Measurements from ENCODE around the gene NFATC2.

Gene NFATC2

GRCh38 chr20:51339721-51340450 is 202.6 kb downstream of the NFATC2 start:
- no peak for DNase-seq (ENCODE audit: extremely low read depth in 1 of 2, low read depth in 1 of 2)

- no peak for DNase-seq (ENCODE audit: extremely low read depth in 1 of 2, low read depth in 1 of 2)
Measured at GRCh38 chr20:51338692-51339440, 203.7 kb downstream of the NFATC2 start.

GRCh38 chr20:51337126-51337805 is 205.3 kb downstream of the NFATC2 start:
- DNase-seq (ENCODE audit: extremely low read depth in 1 of 2, low read depth in 1 of 2): no peak

Measured in activated CD8-positive, alpha-beta memory T cell treated with anti-CD3 and anti-CD28 coated beads for 1 hour (primary cell).